Mesenchymal stem cell (in vitro differentiated cells and primary cell): ENCODE measurements around the gene WDR72.

ENCODE experiments used
- DNase-seq: peaks from one replicate; pipeline ENCODE4 v3.0.0-alpha.2; 2013
- H2AFZ ChIP-seq: one replicate; pipeline ENCODE4 v1.6.1; 2013; ENCODE audit warnings: low read depth, mild to moderate bottlenecking, control low read depth, inconsistent platforms, low read length, moderate library complexity
- H2AK5ac ChIP-seq: 2 replicates; pipeline ENCODE4 v1.6.1; 2013; ENCODE audit warnings: low read length, moderate library complexity, mild to moderate bottlenecking, inconsistent platforms; ENCODE audit not compliant: severe bottlenecking
- H2BK120ac ChIP-seq: one replicate; pipeline ENCODE4 v1.6.1; 2013; ENCODE audit warnings: low read depth, mild to moderate bottlenecking, inconsistent platforms, low read length, moderate library complexity
- H2BK12ac ChIP-seq, 2 experiments: one replicate each; pipeline ENCODE4 v1.6.1; 2013; ENCODE audit warnings: inconsistent platforms in 2 of 2, low read length in 2 of 2, mild to moderate bottlenecking in 2 of 2, moderate library complexity in 2 of 2, control low read depth in 1 of 2
- H2BK15ac ChIP-seq: one replicate; pipeline ENCODE4 v1.6.1; 2013; ENCODE audit warnings: mild to moderate bottlenecking, low read depth, inconsistent platforms; ENCODE audit not compliant: poor library complexity, severe bottlenecking
- H2BK5ac ChIP-seq: 2 replicates; pipeline ENCODE4 v1.6.1; 2013; ENCODE audit warnings: low read depth, mild to moderate bottlenecking, low read length, control low read depth, inconsistent platforms; ENCODE audit not compliant: poor library complexity, severe bottlenecking
- H3K14ac ChIP-seq, 2 experiments: one replicate each; pipeline ENCODE4 v1.6.1; 2013; ENCODE audit warnings: inconsistent platforms in 2 of 2, low read length in 2 of 2, control low read depth in 1 of 2, mild to moderate bottlenecking in 1 of 2, moderate library complexity in 1 of 2
- H3K18ac ChIP-seq, 2 experiments: one replicate each; pipeline ENCODE4 v1.6.1; 2013; ENCODE audit warnings: inconsistent platforms in 2 of 2, low read length in 2 of 2, control low read depth in 1 of 2, low read depth in 1 of 2, mild to moderate bottlenecking in 1 of 2
- H3K23ac ChIP-seq, 2 experiments: one replicate each; pipeline ENCODE4 v1.6.1; 2013; ENCODE audit warnings: inconsistent platforms in 2 of 2, low read length in 2 of 2, mild to moderate bottlenecking in 2 of 2, moderate library complexity in 2 of 2, control low read depth in 1 of 2
- H3K27ac ChIP-seq: 2 replicates; pipeline ENCODE4 v1.5.1; 2013; ENCODE audit warnings: mild to moderate bottlenecking, moderate library complexity, low read length, control low read depth, inconsistent platforms; ENCODE audit not compliant: poor library complexity, severe bottlenecking
- H3K27me3 ChIP-seq, 2 experiments: 2 replicates each; pipeline versions ENCODE4 v1.6.1 to v1.7.0; 2013; ENCODE audit warnings: low read length in 2 of 2, mild to moderate bottlenecking in 2 of 2, moderate library complexity in 2 of 2, control low read depth in 1 of 2, inconsistent platforms in 1 of 2; ENCODE audit not compliant: control insufficient read depth in 1 of 2, insufficient read depth in 1 of 2
- H3K36me3 ChIP-seq, 2 experiments: 2 replicates each; pipeline versions ENCODE4 v1.6.1 to v1.7.0; 2013; ENCODE audit warnings: low read length in 2 of 2, control low read depth in 1 of 2, inconsistent platforms in 1 of 2, low read depth in 1 of 2, mild to moderate bottlenecking in 1 of 2; ENCODE audit not compliant: insufficient read depth in 2 of 2, control insufficient read depth in 1 of 2
- H3K4ac ChIP-seq, 2 experiments: one replicate each; pipeline ENCODE4 v1.6.1; 2013; ENCODE audit warnings: inconsistent platforms in 2 of 2, low read length in 2 of 2, mild to moderate bottlenecking in 2 of 2, moderate library complexity in 2 of 2, control low read depth in 1 of 2, low read depth in 1 of 2
- H3K4me1 ChIP-seq: 2 replicates; pipeline ENCODE4 v1.6.1; 2013; ENCODE audit warnings: low read depth, low read length, control low read depth; ENCODE audit not compliant: control insufficient read depth, insufficient read depth
- H3K4me2 ChIP-seq: 2 replicates; pipeline ENCODE4 v1.6.1; 2013; ENCODE audit warnings: low read length, mild to moderate bottlenecking, inconsistent platforms; ENCODE audit not compliant: poor library complexity, severe bottlenecking
- H3K4me3 ChIP-seq, 2 experiments: 2 replicates each; pipeline versions ENCODE4 v1.5.1 to v1.7.0; 2013; ENCODE audit warnings: low read length in 2 of 2, mild to moderate bottlenecking in 2 of 2, control low read depth in 1 of 2, low read depth in 1 of 2; ENCODE audit not compliant: insufficient read depth in 1 of 2
- H3K79me1 ChIP-seq: replicated peaks from 2 replicates; pipeline ENCODE4 v1.6.1; 2013; ENCODE audit warnings: mild to moderate bottlenecking, control low read depth, low read length, inconsistent platforms; ENCODE audit not compliant: poor library complexity, severe bottlenecking
- H3K9ac ChIP-seq: 2 replicates; pipeline ENCODE4 v1.7.0; 2013; ENCODE audit warnings: mild to moderate bottlenecking, low read length, moderate library complexity
- H3K9me3 ChIP-seq: 2 replicates; pipeline ENCODE4 v1.7.0; 2013; ENCODE audit warnings: mild to moderate bottlenecking, low read length; ENCODE audit not compliant: control insufficient read depth
- H4K8ac ChIP-seq: one replicate; pipeline ENCODE4 v1.6.1; 2013; ENCODE audit warnings: inconsistent platforms, mild to moderate bottlenecking, low read length, moderate library complexity
- H4K91ac ChIP-seq: one replicate; pipeline ENCODE4 v1.6.1; 2013; ENCODE audit warnings: mild to moderate bottlenecking, low read length, inconsistent platforms
- WGBS: methylation state at CpG from one replicate; pipeline ENCODE4 v1.1.7; 2013; ENCODE audit warnings: mixed read lengths; 5-methylcytosine and 5-hydroxymethylcytosine counted together

Gene WDR72

DNA sequence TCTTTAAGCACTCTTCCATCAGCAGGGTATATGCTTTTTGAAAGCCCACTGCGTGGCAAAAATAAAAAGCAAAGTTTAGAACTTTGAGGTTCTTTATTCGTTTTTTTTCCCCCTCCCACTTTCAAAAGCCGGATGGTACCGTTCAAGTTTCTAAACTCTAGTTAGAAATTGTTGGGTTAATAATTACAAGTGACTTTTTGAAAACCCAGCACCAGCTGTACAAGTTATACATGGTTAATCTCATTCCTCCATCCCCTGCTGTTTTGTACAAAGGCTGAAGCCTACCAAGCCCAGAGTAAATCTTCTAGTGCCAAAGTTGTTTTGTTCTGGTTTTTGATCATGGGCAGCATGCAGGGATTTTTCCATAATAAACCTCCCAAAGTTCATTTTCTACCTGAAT, 48.6 kb downstream of the WDR72 start:
- Histone ChIP-seq H3K18ac (no peak overlapping the region), H2BK12ac (no peak overlapping the region), H3K4me3 (no peak overlapping the region), H2BK15ac (no peak overlapping the region), H3K9me3 (no peaks in the 10 kb centered on the region), H2AFZ (peak overlapping the region; percentile 39), H2BK5ac (peak overlapping the region; percentile 92), H3K9ac (no peak overlapping the region), H3K79me1 (no peaks in the 10 kb centered on the region), H3K36me3 (no peaks in the 10 kb centered on the region), H3K4ac (no peak overlapping the region), H2BK120ac (no peak overlapping the region), H2AK5ac (peak overlapping the region; percentile 96), H4K91ac (no peak overlapping the region), H3K23ac (no peak overlapping the region), H4K8ac (no peak overlapping the region), H3K4me2 (peak overlapping the region; percentile 50), H3K27me3 (no peaks in the 10 kb centered on the region), H3K14ac (no peak overlapping the region), H3K27ac (peak overlapping the region; percentile 99), H3K4me1 (peaks cover 10% of the 10 kb centered on the region)
- 53% methylated on average over 2 of the region's 4 CpGs for WGBS
- DNase-seq = no peak

DNA sequence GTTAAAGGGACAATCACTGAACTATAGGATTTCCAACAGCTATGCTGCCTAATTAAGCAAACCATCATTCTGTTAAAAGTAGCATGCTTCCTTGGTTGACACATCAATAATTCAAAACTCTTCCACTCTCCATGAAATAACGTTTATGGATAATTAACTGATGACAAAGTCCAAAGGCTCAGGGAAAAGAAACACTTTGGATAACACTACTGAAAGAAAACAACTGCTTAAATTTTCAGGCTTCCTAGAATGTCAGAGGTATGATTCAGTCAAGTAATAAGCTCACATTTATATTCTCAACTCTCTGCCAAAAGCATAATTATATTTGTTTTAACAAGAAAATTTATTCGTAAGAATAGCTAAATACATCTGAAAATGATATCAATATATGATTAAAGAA, 49.6 kb downstream of the WDR72 start:
- H3K4me2 ChIP-seq = peak overlapping the region; percentile 57
- no peaks in the 10 kb centered on the region for H3K36me3 ChIP-seq
- H3K79me1 ChIP-seq = no peaks in the 10 kb centered on the region
- H3K27ac ChIP-seq = peak overlapping the region; percentile 82
- no peak overlapping the region for H2BK12ac ChIP-seq
- H3K14ac ChIP-seq = no peak overlapping the region
- H4K8ac ChIP-seq = no peak overlapping the region
- DNase-seq = no peak
- no peak overlapping the region for H3K9ac ChIP-seq
- 25% methylated on average over 1 of the region's 2 CpGs for WGBS
- no peak overlapping the region for H2AK5ac ChIP-seq
- no peak overlapping the region for H3K4ac ChIP-seq
- H2BK5ac ChIP-seq = no peak overlapping the region
- H2BK120ac ChIP-seq = no peak overlapping the region
- H2BK15ac ChIP-seq = no peak overlapping the region
- no peak overlapping the region for H4K91ac ChIP-seq
- H2AFZ ChIP-seq = no peak overlapping the region
- H3K18ac ChIP-seq = no peak overlapping the region
- H3K27me3 ChIP-seq = no peaks in the 10 kb centered on the region
- no peak overlapping the region for H3K4me3 ChIP-seq
- no peak overlapping the region for H3K23ac ChIP-seq
- H3K4me1 ChIP-seq = peaks cover 10% of the 10 kb centered on the region
- no peaks in the 10 kb centered on the region for H3K9me3 ChIP-seq

DNA sequence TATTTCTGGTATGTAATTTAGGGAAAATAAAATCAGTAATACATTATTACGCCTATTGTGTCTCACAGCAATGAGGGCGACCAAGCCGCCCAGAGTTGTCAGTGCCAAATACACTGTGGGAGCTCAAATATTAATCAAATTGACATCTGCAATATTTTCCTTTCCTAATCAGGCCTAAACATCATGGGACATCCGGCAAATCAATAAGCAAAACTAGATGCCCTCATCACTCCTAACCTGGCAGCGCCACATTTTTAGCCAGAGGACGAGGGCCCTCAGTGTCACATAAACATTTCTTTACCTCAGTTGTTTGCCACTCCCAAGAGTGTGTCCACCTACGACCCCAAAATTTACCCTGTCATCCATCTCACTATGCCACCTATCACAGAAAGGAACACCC, 64.1 kb downstream of the WDR72 start:
- Histone ChIP-seq H4K91ac (no peak overlapping the region), H3K4ac (no peak overlapping the region), H3K4me1 (peaks cover 4% of the 10 kb centered on the region), H2AFZ (no peak overlapping the region), H3K27ac (no peak overlapping the region), H3K9me3 (no peaks in the 10 kb centered on the region), H3K79me1 (peaks cover 25% of the 10 kb centered on the region), H3K14ac (no peak overlapping the region), H3K9ac (no peak overlapping the region), H2BK120ac (no peak overlapping the region), H4K8ac (no peak overlapping the region), H3K18ac (no peak overlapping the region), H3K4me3 (no peak overlapping the region), H2BK12ac (no peak overlapping the region), H3K4me2 (no peak overlapping the region), H2BK15ac (no peak overlapping the region), H3K23ac (no peak overlapping the region), H3K36me3 (peaks cover 0 to 10% of the 10 kb centered on the region in 2 experiments), H3K27me3 (no peaks in the 10 kb centered on the region), H2AK5ac (peak overlapping the region; percentile 59), H2BK5ac (no peak overlapping the region)
- no peak for DNase-seq
- WGBS = 77% methylated on average over 7 of the region's 7 CpGs

DNA sequence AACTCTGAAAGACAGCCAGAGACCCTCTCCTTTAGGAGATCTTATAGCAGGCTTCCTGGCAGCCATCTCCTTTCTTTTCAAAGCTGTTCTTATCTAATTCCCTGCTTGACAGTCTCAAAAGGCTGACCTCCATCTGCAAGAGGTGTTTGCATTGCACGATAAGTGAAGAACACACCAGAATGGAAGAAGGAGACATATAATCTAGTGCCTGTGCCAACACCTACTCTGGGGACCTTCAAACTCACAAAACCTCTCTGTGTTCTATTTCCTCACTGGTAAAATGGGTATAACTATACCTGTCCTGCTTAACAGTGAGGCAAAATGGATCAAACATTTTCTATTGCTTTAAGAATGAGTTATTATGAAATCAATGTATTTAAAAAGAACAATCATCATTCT, 65.0 kb downstream of the WDR72 start:
- H3K79me1 ChIP-seq = peaks cover 27% of the 10 kb centered on the region
- H3K27ac ChIP-seq = peak overlapping the region; percentile 33
- 70% methylated on average over 1 of the region's 1 CpG for WGBS
- DNase-seq = no peak
- no peak overlapping the region for H2BK15ac ChIP-seq
- no peaks in the 10 kb centered on the region for H3K27me3 ChIP-seq
- H3K4me1 ChIP-seq = peaks cover 3% of the 10 kb centered on the region
- H2AK5ac ChIP-seq = no peak overlapping the region
- H3K14ac ChIP-seq = no peak overlapping the region
- H3K36me3 ChIP-seq = peaks cover 0 to 10% of the 10 kb centered on the region in 2 experiments
- no peaks in the 10 kb centered on the region for H3K9me3 ChIP-seq
- H3K23ac ChIP-seq = no peak overlapping the region
- H4K91ac ChIP-seq = no peak overlapping the region
- H3K18ac ChIP-seq = no peak overlapping the region
- H3K4me2 ChIP-seq = no peak overlapping the region
- no peak overlapping the region for H4K8ac ChIP-seq
- no peak overlapping the region for H2BK120ac ChIP-seq
- no peak overlapping the region for H2BK12ac ChIP-seq
- no peak overlapping the region for H3K9ac ChIP-seq
- H2AFZ ChIP-seq = no peak overlapping the region
- H3K4ac ChIP-seq = no peak overlapping the region
- H2BK5ac ChIP-seq = no peak overlapping the region
- no peak overlapping the region for H3K4me3 ChIP-seq
